ENCODE data around the gene SPAG4.

- no peak for TF ChIP-seq CTCF (IDR thresholded peaks at IDR 0.05)
- no peak for TF ChIP-seq POLR2A (IDR thresholded peaks at IDR 0.05)
Measured at GRCh38 chr20:35643045-35643444, 27.4 kb downstream of the SPAG4 start.
